A673 (cell line): ENCODE data around the gene SHANK1.
"Not testable (repeated sequence)": the region's sequence is repeated elsewhere in the genome, so short reads cannot be mapped to it uniquely, and the experiment has no call there.

ENCODE experiments used
- CTCF ChIP-seq: fragments of 300-800, 200-600 bp; sonication (generic); conservative IDR thresholded peaks from 2 replicates; pipeline ENCODE4 v1.5.1; 2017; ENCODE audit warnings: low read depth, mild to moderate bottlenecking, antibody characterized with exemption, low read length, moderate library complexity, mixed read lengths
- EZH2 ChIP-seq: fragments of 200-600 bp; sonication (generic); IDR thresholded peaks from 2 replicates; pipeline ENCODE4 v1.6.1; 2017; ENCODE audit warnings: borderline replicate concordance, low read depth, mild to moderate bottlenecking, mixed read lengths, antibody characterized with exemption, low read length; ENCODE audit not compliant: poor library complexity, severe bottlenecking

- not testable (repeated sequence) for TF ChIP-seq CTCF, EZH2
These were observed 27.5 kb upstream of the SHANK1 start for GRCh38 chr19:50747141-50747540.
